OCI-LY3 (cell line): ENCODE measurements around the gene UFSP2.

Experiments used
- H2AFZ ChIP-seq: fragments of 200-600, 300-600 bp; shearing (Covaris generic); 2 replicates; pipeline ENCODE4 v1.6.0; 2014; ENCODE audit warnings: antibody characterized with exemption, low read depth, low read length
- H3K27ac ChIP-seq: fragments of 200-600, 300-600 bp; sonication (generic); 2 replicates; pipeline ENCODE4 v1.5.1; 2014; ENCODE audit warnings: mild to moderate bottlenecking, low read length, moderate library complexity, mixed read lengths
- H3K27me3 ChIP-seq: fragments of 200-600, 300-600 bp; sonication (generic); 2 replicates; pipeline ENCODE4 v1.6.1; 2014; ENCODE audit warnings: low read depth, low read length, mixed read lengths
- H3K36me3 ChIP-seq: fragments of 200-600, 300-600 bp; sonication (generic); replicated peaks from 2 replicates; pipeline ENCODE3; 2014; ENCODE audit warnings: low read depth, low read length, mixed read lengths
- H3K4me1 ChIP-seq: fragments of 300-600, 200-600 bp; sonication (generic); 2 replicates; pipeline ENCODE4 v1.6.1; 2014; ENCODE audit warnings: low read length, mixed read lengths
- H3K4me2 ChIP-seq: fragments of 200-600, 300-600 bp; sonication (generic); 2 replicates; pipeline ENCODE4 v1.6.1; 2014; ENCODE audit warnings: low read length, mixed read lengths
- H3K4me3 ChIP-seq: fragments of 300-600, 200-600 bp; sonication (generic); 2 replicates; pipeline ENCODE4 v1.5.1; 2014; ENCODE audit warnings: antibody characterized with exemption, mild to moderate bottlenecking, low read length, moderate library complexity
- H3K79me2 ChIP-seq: fragments of 300-600, 200-600 bp; shearing (Covaris generic); 2 replicates; pipeline ENCODE4 v1.6.1; 2014; ENCODE audit warnings: mild to moderate bottlenecking, low read length, mixed read lengths
- H3K9ac ChIP-seq: fragments of 300-600, 200-600 bp; shearing (Covaris generic); 2 replicates; pipeline ENCODE4 v1.6.0; 2014; ENCODE audit warnings: mild to moderate bottlenecking, low read length, moderate library complexity
- H3K9me3 ChIP-seq: fragments of 200-600, 300-600 bp; shearing (Covaris generic); 2 replicates; pipeline ENCODE4 v1.6.1; 2014; ENCODE audit warnings: low read length, mixed read lengths; ENCODE audit not compliant: insufficient read depth
- H4K20me1 ChIP-seq: fragments of 200-600, 300-600 bp; sonication (generic); 2 replicates; pipeline ENCODE4 v1.6.1; 2016; ENCODE audit warnings: low read length, mixed read lengths; ENCODE audit not compliant: insufficient read depth
- EZH2phosphoT487 ChIP-seq: fragments of 200-600 bp; shearing (Covaris generic); IDR thresholded peaks from 2 replicates; pipeline ENCODE4 v1.6.1; 2018; ENCODE audit warnings: antibody characterized with exemption, mixed run types, low read depth
- TF ChIP-seq, protein P1 (sequence below): fragments of 200-600, 300-600 bp; sonication (generic); IDR thresholded peaks from 2 replicates; pipeline ENCODE4 v1.5.1; 2014; ENCODE audit warnings: antibody characterized with exemption, low read length, low read depth

UFSP2 gene

DNA sequence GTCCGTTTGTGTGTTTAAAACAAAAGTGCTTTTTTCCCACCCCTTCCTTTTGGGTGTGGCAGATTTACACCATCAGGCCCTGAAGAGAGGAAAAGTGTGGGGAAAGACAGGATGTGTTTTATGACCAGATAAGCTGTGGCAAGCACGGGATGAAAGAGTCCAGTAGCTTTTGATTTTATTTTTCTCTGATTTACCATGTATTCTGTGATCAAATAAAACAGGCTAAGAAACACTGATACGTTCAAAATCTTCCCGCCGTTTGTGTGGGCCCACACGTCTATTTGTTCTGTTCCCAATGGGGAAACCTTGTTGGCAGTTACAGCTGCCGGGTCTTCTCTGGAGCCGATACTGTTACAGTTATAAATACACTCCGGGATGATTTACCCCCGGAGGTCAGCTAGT is 40.8 kb downstream of the UFSP2 start:
- H3K27me3 ChIP-seq: no peaks in the 10 kb centered on the region
- no peaks in the 10 kb centered on the region for H3K36me3 ChIP-seq
- H3K27ac ChIP-seq: no peak overlapping the region
- H3K4me2 ChIP-seq: no peak overlapping the region
- no peaks in the 10 kb centered on the region for H3K4me1 ChIP-seq
- H3K9ac ChIP-seq: no peak overlapping the region
- H3K9me3 ChIP-seq: no peaks in the 10 kb centered on the region
- H3K4me3 ChIP-seq: no peak overlapping the region
- H3K79me2 ChIP-seq: no peaks in the 10 kb centered on the region
- no peak overlapping the region for H2AFZ ChIP-seq
- no peaks in the 10 kb centered on the region for H4K20me1 ChIP-seq
- TF ChIP-seq, protein P1, sequence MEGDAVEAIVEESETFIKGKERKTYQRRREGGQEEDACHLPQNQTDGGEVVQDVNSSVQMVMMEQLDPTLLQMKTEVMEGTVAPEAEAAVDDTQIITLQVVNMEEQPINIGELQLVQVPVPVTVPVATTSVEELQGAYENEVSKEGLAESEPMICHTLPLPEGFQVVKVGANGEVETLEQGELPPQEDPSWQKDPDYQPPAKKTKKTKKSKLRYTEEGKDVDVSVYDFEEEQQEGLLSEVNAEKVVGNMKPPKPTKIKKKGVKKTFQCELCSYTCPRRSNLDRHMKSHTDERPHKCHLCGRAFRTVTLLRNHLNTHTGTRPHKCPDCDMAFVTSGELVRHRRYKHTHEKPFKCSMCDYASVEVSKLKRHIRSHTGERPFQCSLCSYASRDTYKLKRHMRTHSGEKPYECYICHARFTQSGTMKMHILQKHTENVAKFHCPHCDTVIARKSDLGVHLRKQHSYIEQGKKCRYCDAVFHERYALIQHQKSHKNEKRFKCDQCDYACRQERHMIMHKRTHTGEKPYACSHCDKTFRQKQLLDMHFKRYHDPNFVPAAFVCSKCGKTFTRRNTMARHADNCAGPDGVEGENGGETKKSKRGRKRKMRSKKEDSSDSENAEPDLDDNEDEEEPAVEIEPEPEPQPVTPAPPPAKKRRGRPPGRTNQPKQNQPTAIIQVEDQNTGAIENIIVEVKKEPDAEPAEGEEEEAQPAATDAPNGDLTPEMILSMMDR: no peak
- TF ChIP-seq EZH2phosphoT487: no peak

DNA sequence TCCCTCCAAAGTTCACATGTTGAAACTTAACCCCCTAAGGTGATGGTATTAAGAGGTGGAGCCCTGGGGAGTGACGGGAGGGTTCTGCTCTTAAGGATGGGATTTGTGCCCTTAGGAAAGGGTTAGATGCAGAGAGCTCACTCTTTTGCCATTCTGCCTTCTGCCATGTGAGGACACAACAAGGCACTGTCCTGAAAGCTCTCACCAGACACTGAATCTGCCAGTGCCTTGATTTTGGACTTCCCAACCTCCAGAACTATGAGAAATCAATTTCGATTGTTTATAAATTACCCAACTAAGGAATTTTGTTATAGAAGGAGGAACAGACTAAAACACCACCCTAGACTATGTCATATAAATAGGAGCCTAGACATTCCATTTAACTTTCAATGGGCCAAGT is 41.7 kb downstream of the UFSP2 start:
- Histone ChIP-seq H3K9me3 (no peaks in the 10 kb centered on the region), H3K4me2 (no peak overlapping the region), H3K27me3 (no peaks in the 10 kb centered on the region), H3K9ac (no peak overlapping the region), H3K4me3 (no peak overlapping the region), H3K36me3 (no peaks in the 10 kb centered on the region), H3K79me2 (no peaks in the 10 kb centered on the region), H4K20me1 (no peaks in the 10 kb centered on the region), H3K27ac (no peak overlapping the region), H3K4me1 (no peaks in the 10 kb centered on the region), H2AFZ (no peak overlapping the region)
- no peak for TF ChIP-seq EZH2phosphoT487
- TF ChIP-seq, protein P1: no peak

DNA sequence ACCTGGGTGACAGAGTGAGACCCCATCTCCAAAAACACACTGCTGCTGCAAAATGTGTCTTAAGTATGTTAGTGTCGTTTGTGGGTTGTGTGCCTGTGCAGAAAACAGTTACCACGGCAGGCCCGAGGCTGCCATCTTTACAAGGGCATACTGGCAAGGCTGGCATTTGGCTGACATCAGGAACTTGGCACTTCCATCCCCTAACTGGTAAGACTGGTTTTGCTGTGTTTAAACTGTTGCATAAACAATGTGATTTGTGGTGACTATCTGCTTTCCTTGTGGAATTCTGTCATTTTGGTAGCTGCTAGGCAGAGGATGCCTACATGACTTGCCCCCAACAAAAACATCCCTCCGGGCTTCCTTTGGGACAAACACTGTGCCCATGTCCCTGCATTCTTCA is 42.3 kb downstream of the UFSP2 start:
- Histone ChIP-seq H3K4me2 (no peak overlapping the region), H3K27ac (no peak overlapping the region)

DNA sequence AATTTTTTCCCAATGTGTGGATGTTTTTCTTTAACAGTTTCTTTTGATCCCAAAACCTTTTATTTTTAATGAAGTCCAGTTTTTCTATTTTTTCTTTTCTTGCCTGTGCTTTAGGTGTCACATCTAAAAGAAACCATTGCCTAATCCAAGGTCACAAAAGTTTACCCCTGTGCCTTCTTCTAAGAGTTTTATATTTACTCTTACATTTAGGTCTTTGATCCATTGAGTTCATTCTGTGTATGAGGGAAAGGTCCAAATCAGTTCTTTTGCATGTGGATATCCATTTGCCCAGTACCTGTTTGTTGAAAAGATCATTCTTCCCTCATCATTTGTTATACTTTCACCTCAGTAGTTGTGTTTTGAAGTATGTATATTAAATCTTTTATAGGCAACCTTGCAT is 43.0 kb downstream of the UFSP2 start:
- Histone ChIP-seq H3K4me2 (no peak overlapping the region), H3K4me3 (no peak overlapping the region), H3K36me3 (peaks cover 3% of the 10 kb centered on the region), H4K20me1 (no peaks in the 10 kb centered on the region), H3K9me3 (no peaks in the 10 kb centered on the region), H2AFZ (no peak overlapping the region), H3K27me3 (no peaks in the 10 kb centered on the region), H3K9ac (no peak overlapping the region), H3K4me1 (no peaks in the 10 kb centered on the region), H3K79me2 (no peaks in the 10 kb centered on the region), H3K27ac (no peak overlapping the region)
- TF ChIP-seq, protein P1: no peak
- no peak for TF ChIP-seq EZH2phosphoT487

More for the DNA sequence above, 42.3 kb downstream of the UFSP2 start:
- no peaks in the 10 kb centered on the region for H3K79me2 ChIP-seq
- H2AFZ ChIP-seq: no peak overlapping the region
- H3K4me1 ChIP-seq: no peaks in the 10 kb centered on the region
- no peaks in the 10 kb centered on the region for H3K9me3 ChIP-seq
- H4K20me1 ChIP-seq: no peaks in the 10 kb centered on the region
- no peak overlapping the region for H3K9ac ChIP-seq
- H3K36me3 ChIP-seq: peaks cover 3% of the 10 kb centered on the region
- TF ChIP-seq EZH2phosphoT487: no peak
- TF ChIP-seq, protein P1: no peak
- H3K4me3 ChIP-seq: no peak overlapping the region
- H3K27me3 ChIP-seq: no peaks in the 10 kb centered on the region
